ENCODE measurements around the gene GJD2.

- TF ChIP-seq CTCF (IDR thresholded peaks at IDR 0.05) (no peak), POLR2A (IDR thresholded peaks at IDR 0.05) (no peak)
Observed at GRCh38 chr15:34802371-34802770, 47.6 kb upstream of the GJD2 start.
